Activated CD4-positive, alpha-beta T cell treated with anti-CD3 and anti-CD28 coated beads, Interleukin-2, amount 50 U/mL, for 24 hours (primary cell): ENCODE data around the gene TF.
"Not testable (repeated sequence)": the region's sequence is repeated elsewhere in the genome, so short reads cannot be mapped to it uniquely, and the experiment has no call there.

ENCODE experiments used
- DNase-seq, 2 donors: peaks; one replicate each; pipeline ENCODE4 v3.0.0-alpha.2; 2020; ENCODE audit warnings: low read depth in 1 of 2, low spot score in 1 of 2

Gene TF

DNA sequence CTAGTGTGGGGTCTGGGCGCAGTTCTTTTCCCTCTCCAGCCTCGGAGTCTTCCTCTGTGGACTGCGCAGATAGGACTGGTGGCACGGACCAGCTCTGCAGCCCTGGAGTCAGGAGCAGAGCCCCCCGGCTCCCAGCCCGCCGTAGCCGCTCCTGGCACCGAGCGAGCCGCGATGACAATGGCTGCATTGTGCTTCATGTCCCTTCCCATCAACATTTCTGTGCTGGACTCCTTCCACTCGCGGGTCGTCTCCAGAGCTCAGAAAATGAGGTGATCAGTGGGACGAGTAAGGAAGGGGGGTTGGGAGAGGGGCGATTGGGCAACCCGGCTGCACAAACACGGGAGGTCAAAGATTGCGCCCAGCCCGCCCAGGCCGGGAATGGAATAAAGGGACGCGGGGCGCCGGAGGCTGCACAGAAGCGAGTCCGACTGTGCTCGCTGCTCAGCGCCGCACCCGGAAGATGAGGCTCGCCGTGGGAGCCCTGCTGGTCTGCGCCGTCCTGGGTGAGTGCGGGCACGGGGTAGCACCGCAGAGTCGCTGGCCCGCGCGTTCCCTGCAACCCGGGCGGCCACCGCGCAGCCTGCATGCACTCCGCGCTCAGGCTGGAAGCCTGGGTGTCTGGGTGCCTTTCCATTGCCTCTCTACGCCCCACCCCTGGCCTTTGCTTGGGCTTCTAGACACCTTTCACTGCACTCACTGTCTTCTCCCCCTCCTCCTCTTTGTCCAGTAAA lies at the start of gene TF:
Gene TF, plus strand, starts transcription at position 413 of the 731 bp plus-strand sequence. Its CDS starts 48 bp downstream, at position 461.
- DNase-seq = no peak

- DNase-seq = no peak
Observed at GRCh38 chr3:133697960-133698359, 48.2 kb upstream of the TF start.

DNA sequence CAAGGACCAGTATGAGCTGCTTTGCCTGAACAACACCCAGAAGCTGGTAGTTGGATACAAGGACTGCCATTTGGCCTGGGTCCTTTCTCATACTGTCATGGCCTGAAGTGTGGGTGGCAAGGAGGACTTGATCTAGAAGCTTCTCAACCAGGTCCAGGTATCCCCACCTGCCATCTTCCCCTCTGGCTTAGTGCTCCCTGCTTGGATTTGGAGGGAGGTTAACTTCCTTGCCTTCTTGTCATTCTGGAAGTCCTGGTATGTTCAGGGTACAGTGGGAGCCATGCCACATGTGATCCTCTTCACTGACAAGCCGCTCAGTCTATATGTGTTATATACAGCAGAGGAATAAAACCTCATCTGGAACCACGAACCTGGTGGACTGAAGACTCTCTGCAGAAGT lies 46.7 kb upstream of the TF start:
- DNase-seq = no peak

- DNase-seq = no peak
Observed at GRCh38 chr3:133699903-133700302, 46.3 kb upstream of the TF start.

GRCh38 chr3:133700351-133700750 lies 45.8 kb upstream of the TF start:
- no peak for DNase-seq

- no peak for DNase-seq
Observed at GRCh38 chr3:133701435-133702358, 44.5 kb upstream of the TF start.

DNA sequence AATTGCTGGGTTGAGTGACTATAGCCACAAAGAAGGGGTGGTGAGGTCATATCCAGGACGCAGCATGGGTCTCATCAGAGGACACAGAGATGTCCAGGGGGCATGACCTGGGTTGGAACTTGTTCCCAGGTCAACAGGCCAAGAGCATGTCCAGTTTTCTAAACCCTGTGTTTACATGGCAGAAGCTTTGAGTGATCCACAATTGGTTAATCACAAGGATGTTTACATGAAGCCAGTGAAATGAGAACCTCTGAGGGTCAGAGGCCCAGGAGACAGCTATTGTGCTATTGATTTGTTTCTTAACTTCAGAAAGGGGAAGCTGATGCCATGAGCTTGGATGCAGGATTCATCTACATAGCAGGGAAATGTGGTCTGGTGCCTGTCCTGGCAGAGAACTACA lies 42.3 kb upstream of the TF start:
- DNase-seq = no peak

DNA sequence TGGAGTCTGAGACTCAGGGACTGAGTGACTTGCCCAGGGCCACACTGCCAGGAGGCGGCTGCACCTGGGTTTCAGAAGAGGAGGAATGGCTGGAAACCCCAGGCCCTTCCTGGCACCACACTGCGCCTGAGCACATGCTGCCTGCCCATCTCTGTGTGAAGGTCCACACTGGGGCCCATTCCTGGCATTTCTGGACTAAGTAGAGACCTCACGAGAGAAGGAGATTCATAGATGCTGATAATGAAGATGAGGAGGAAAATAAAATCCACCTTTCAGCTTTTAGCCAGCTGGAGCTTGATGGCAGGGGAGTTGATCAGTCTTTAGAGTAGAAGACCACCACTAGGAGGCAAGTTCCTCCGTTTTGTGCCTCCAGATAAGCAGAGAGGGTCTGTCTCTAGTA lies 40.2 kb upstream of the TF start:
- no peak for DNase-seq

DNA sequence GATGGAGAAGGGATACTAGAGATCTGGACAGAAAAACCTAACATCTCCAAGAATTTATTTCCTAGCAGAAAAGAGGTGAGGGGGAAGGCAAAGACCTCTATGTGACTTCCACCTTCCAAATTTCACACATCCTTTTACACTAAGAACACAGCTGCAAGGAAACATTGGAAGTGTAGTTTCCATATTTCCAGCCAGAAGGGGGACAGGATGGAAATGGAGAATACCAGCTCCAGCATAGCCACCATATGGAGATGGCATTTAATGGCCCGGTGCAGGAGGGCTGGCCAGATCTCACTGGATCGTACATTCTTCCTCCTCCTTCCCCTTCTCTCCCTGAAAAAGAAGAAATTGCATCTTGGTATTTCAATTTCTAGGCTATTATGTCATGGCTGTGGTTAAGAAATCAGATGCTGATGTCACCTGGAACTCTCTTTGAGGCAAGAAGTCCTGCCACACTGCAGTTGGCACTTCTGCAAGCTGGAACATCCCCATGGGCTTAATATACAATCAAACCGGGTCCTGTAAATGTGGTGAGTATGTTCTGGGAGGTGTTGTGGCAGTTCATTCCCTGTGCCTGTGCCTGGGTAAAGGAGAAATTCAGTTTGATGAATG lies 36.9 kb upstream of the TF start:
- no peak for DNase-seq

DNA sequence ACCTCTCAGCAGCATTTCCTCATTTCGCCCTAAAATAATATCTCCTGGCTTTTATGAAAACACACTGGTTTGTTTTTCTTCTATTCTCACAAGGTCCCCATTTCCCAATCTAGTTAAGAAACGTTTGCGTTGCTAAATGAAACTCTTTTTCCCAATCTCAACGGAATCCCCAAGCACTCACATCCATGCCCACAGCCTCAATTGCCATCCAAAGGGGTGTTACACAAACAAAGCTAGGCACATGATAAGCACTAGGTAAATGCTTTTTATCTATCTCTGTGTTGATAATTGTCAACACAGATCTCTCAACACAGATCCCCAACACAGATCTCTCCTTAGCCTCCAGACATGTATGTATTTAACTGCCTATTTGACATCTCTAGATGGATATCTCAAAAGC lies 35.2 kb upstream of the TF start:
- no peak for DNase-seq

GRCh38 chr3:133712017-133712416 lies 34.2 kb upstream of the TF start:
- DNase-seq = no peak

DNA sequence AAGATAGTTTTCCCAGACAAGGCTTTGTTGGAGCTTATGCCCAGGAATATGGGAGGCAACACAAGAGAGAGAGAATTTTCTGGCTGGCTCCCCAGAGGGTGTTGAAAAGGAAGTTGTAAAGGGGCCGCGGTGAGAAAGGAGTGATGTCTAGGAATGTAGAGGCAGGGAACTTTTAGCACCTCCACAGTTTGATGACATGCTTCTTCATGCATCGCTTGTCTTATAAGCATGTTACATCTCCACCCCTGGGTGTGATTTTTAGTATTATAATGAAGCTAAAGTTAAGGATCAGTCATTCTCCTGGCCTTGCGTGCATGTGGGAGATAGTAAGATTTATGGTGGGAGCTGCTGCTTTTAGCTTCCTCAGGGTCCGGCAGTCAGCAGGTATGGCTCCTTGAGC lies 32.8 kb upstream of the TF start:
- no peak for DNase-seq

DNA sequence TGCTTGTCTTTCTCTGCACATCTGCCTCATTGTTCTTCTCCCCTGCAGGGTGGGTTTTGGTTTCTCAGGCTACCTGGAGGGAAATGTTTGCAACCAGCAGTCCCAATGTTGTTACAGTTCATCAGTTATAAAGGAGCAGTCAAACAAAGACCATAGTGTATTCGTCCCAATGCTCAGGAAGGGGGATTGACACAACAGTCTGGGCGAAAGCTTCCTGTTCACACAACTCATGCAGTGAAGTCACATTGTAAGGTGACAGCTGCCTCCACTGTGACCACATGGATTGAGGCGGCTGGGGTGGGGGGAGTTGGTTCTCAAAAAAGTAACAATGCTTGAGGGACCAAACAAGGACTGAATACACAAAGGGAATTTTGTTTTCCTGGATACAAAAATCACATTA lies 28.8 kb upstream of the TF start:
- no peak for DNase-seq

- DNase-seq = no peak
Observed at GRCh38 chr3:133722935-133723334, 23.3 kb upstream of the TF start.

- no peak for DNase-seq
Observed at GRCh38 chr3:133730993-133731392, 15.2 kb upstream of the TF start.

GRCh38 chr3:133732231-133732630 lies 14.0 kb upstream of the TF start:
- DNase-seq = not testable (repeated sequence)

- DNase-seq = no peak
Observed at GRCh38 chr3:133733226-133733625, 13.0 kb upstream of the TF start.

DNA sequence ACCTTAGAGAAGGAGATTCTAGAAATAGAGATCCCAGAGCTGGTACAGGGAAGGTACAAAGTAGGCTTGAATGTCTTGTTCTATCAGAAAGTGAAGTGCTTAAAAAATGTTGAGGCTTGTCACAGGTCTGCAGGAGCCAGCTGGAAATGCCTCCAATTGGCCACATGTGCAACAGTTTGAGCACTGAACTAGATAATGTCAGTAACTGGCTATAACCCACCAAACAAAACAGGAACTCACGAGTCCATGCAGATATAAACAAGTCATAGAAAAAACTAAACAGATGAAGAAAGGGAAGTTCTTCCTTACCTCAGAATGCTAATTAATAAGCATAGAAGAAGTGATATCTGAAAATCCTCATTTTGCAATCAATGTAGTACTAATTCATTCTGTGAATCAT lies 11.9 kb upstream of the TF start:
- DNase-seq = no peak

- DNase-seq = no peak
Observed at GRCh38 chr3:133742351-133743091, 3.7 kb upstream of the TF start.

DNA sequence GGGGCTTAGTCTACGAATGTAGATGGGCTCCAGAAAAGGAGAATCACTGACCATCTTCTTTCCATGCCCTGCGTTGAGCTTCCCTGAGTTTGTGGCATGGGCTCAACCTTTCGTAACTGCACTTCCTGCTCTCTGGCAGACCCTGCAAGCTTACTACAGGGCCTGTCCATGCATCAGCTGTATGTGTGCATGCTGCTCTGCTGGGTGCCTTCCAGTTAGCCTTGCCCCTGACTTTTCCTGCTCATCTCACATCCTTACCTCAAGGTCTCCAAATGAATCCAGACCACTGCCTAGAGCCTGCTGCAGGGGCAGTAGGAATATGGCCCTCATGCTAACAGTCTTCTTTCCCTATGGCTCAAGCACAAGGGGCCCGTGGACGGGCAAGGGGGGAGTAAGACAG lies 2.0 kb upstream of the TF start:
- no peak for DNase-seq

GRCh38 chr3:133745108-133745507 lies 1.1 kb upstream of the TF start:
- DNase-seq = no peak
